GM18511 (cell line): ENCODE measurements around the gene SH2D7.
A peak's percentile ranks its signal among the peaks of the same experiment; 100 is the strongest.

Experiments
- ATAC-seq: cut with Tn5 transposase; IDR thresholded peaks from one replicate; pipeline ENCODE4 v1.9.1; 2021; ENCODE audit warnings: mild to moderate bottlenecking, moderate library complexity; ENCODE audit not compliant: unreplicated experiment

Gene SH2D7

GRCh38 chr15:78102211-78102610 lies 9.8 kb downstream of the SH2D7 start:
- no peak for ATAC-seq

- no peak for ATAC-seq
Measured at GRCh38 chr15:78102741-78103140, 10.4 kb downstream of the SH2D7 start.

- peak; percentile 80 for ATAC-seq
Measured at GRCh38 chr15:78103406-78104118, 11.2 kb downstream of the SH2D7 start.

GRCh38 chr15:78104119-78104479 lies 11.7 kb downstream of the SH2D7 start:
- peak; percentile 32 for ATAC-seq

- no peak for ATAC-seq
Measured at GRCh38 chr15:78104566-78105475, 12.5 kb downstream of the SH2D7 start.

GRCh38 chr15:78105476-78106241 lies 13.3 kb downstream of the SH2D7 start:
- no peak for ATAC-seq

GRCh38 chr15:78107471-78107870 lies 15.1 kb downstream of the SH2D7 start:
- no peak for ATAC-seq

GRCh38 chr15:78108300-78109084 lies 16.1 kb downstream of the SH2D7 start:
- no peak for ATAC-seq

GRCh38 chr15:78109156-78109555 lies 16.8 kb downstream of the SH2D7 start:
- no peak for ATAC-seq

- ATAC-seq = no peak
Measured at GRCh38 chr15:78110096-78110495, 17.7 kb downstream of the SH2D7 start.

- ATAC-seq = no peak
Measured at GRCh38 chr15:78110916-78111475, 18.6 kb downstream of the SH2D7 start.

- ATAC-seq = no peak
Measured at GRCh38 chr15:78111788-78112187, 19.4 kb downstream of the SH2D7 start.

GRCh38 chr15:78112551-78112950 lies 20.2 kb downstream of the SH2D7 start:
- no peak for ATAC-seq

GRCh38 chr15:78120523-78120922 lies 28.2 kb downstream of the SH2D7 start:
- ATAC-seq = no peak

GRCh38 chr15:78125267-78125666 lies 32.9 kb downstream of the SH2D7 start:
- ATAC-seq = no peak

- no peak for ATAC-seq
Measured at GRCh38 chr15:78127882-78128281, 35.5 kb downstream of the SH2D7 start.

- no peak for ATAC-seq
Measured at GRCh38 chr15:78129077-78129750, 36.9 kb downstream of the SH2D7 start.

- ATAC-seq = no peak
Measured at GRCh38 chr15:78129751-78130287, 37.5 kb downstream of the SH2D7 start.

- peak; percentile 41 for ATAC-seq
Measured at GRCh38 chr15:78130466-78131294, 38.3 kb downstream of the SH2D7 start.
